K562 (cell line): ENCODE measurements around the gene IL4R. TPM values are rescaled to one million over a fixed set of nuclear protein-coding genes. Genes with fewer than 3 reads are reported as not detected.
A peak's percentile ranks its signal among the peaks of the same experiment; 100 is the strongest.

Source experiments
- C11orf30 ChIP-seq: fragments of 450-650 bp; IDR thresholded peaks from 2 replicates; pipeline ENCODE4 v1.6.1; 2016; ENCODE audit warnings: low read depth, mild to moderate bottlenecking
- CHD1 ChIP-seq: fragments of 200-600 bp; sonication (generic); IDR thresholded peaks from one replicate; pipeline ENCODE4 v1.6.1; 2012; ENCODE audit warnings: mild to moderate bottlenecking, moderate library complexity, low read length, inconsistent platforms
- HDAC1 ChIP-seq, 2 experiments: fragments of 450-650 bp; IDR thresholded peaks; 2 replicates each; pipeline ENCODE4 v1.6.1; 2016 to 2017; ENCODE audit warnings: inconsistent platforms in 1 of 2, mild to moderate bottlenecking in 1 of 2, moderate library complexity in 1 of 2
- POLR2AphosphoS5 ChIP-seq: IDR thresholded peaks from 2 replicates; pipeline ENCODE4 v1.6.1; 2011; ENCODE audit warnings: mild to moderate bottlenecking, low read depth, low read length, moderate library complexity; ENCODE audit not compliant: control insufficient read depth, insufficient read depth
- SMARCA5 ChIP-seq: fragments of 450-650 bp; IDR thresholded peaks from 2 replicates; pipeline ENCODE4 v1.6.1; 2016
- TAF9B ChIP-seq: fragments of 450-650 bp; IDR thresholded peaks from 2 replicates; pipeline ENCODE4 v1.6.1; 2018; ENCODE audit warnings: mild to moderate bottlenecking; ENCODE audit not compliant: partially characterized antibody
- ZNF407 ChIP-seq: fragments of 450-650 bp; IDR thresholded peaks from 2 replicates; pipeline ENCODE4 v1.6.1; 2016; ENCODE audit warnings: low read depth
- polyA plus RNA-seq, 8 experiments: library from polyadenylated mRNA; depleted of rRNA in 4 of 8; stranded (reverse) in 5 of 8; unstranded in 3 of 8; fragments of >200 nt; fragmentation: Nextera tagmentation in 2 of 8; fragmentation: Illumina TruSeq in 1 of 8; extraction: Ambion mirVana in 2 of 8; extraction: Trizol in 1 of 8; gene quantifications; 2 replicates each; pipeline versions ENCODE4 v1.2.1 to v1.2.3, GENCODE V29; 2011 to 2014; ENCODE audit warnings: inconsistent platforms in 1 of 8, missing spikeins in 1 of 8
- total RNA-seq, 7 experiments: library from RNA; depleted of rRNA in 6 of 7; stranded (reverse); fragments of >200 nt in 6 of 7; fragmentation: Illumina TruSeq in 2 of 7; extraction: Trizol in 2 of 7; gene quantifications; 2 replicates each; pipeline versions ENCODE4 v1.2.1 to v1.2.3, GENCODE V29; 2011 to 2021; ENCODE audit warnings: low replicate concordance in 1 of 7

The IL4R gene
- total and polyA plus RNA-seq, 9 of the 15 experiments (the other 6 are each of a cell fraction or from before 2014, with no cell fraction given), result 0.17 to 5.8 (median 3.3) TPM

- TF ChIP-seq ZNF407 (no peak), C11orf30 (peak; percentile 51), TAF9B (peak; percentile 78), HDAC1 (IDR thresholded peaks at IDR 0.05) (peak; percentile 46 to 74; a peak in 2 of 4 replicates), SMARCA5 (0 out of 2 replicates have a peak, but pooled peaks have one; percentile 49), POLR2AphosphoS5 (peak; percentile 86), CHD1 (no peak)
Observed at GRCh38 chr16:27268376-27269299, 45.1 kb upstream of the IL4R start, which contains the start of gene NSMCE1 (continued).
